Naive B cell (primary cell): ENCODE results near the gene AIPL1. TPM values are rescaled to one million over a fixed set of nuclear protein-coding genes. Genes with fewer than 3 reads are reported as not detected.

Experiments used
- ATAC-seq, 2 donors: fragments of 150-1000 bp; cut with Tn5 transposase; 2 replicates each; pipeline ENCODE4 v1.10.0; 2021; ENCODE audit warnings: low read depth in 2 of 2, mild to moderate bottlenecking in 2 of 2, moderate library complexity in 2 of 2
- DNase-seq: peaks from one replicate; pipeline ENCODE4 v3.0.0; 2022
- H3K27ac Mint-ChIP-seq, 6 donors: one replicate each; pipeline ENCODE4 v1.8.0; 2020 to 2022; ENCODE audit warnings: mild to moderate bottlenecking in 6 of 6, mixed read lengths in 6 of 6, moderate library complexity in 5 of 6, inconsistent platforms in 2 of 6
- H3K27me3 Mint-ChIP-seq, 3 donors: one replicate each; pipeline ENCODE4 v1.8.0; 2021 to 2022; ENCODE audit warnings: mixed read lengths in 3 of 3, mild to moderate bottlenecking in 1 of 3
- H3K36me3 Mint-ChIP-seq, 2 donors: one replicate each; pipeline ENCODE4 v1.8.0; 2020 to 2022; ENCODE audit warnings: mixed read lengths in 2 of 2, inconsistent platforms in 1 of 2, mild to moderate bottlenecking in 1 of 2
- H3K4me1 Mint-ChIP-seq, 3 donors: one replicate each; pipeline ENCODE4 v1.8.0; 2020 to 2022; ENCODE audit warnings: mixed read lengths in 3 of 3, inconsistent platforms in 1 of 3, mild to moderate bottlenecking in 1 of 3, moderate library complexity in 1 of 3
- H3K4me3 Mint-ChIP-seq, 8 donors: one replicate each; pipeline ENCODE4 v1.8.0; 2020 to 2022; ENCODE audit warnings: mild to moderate bottlenecking in 8 of 8, mixed read lengths in 8 of 8, moderate library complexity in 8 of 8, inconsistent platforms in 2 of 8
- H3K9me3 Mint-ChIP-seq, 7 donors: one replicate each; pipeline ENCODE4 v1.8.0; 2020 to 2022; ENCODE audit warnings: mixed read lengths in 7 of 7, mild to moderate bottlenecking in 5 of 7, inconsistent platforms in 2 of 7, moderate library complexity in 1 of 7
- polyA plus RNA-seq, 6 donors: library from polyadenylated mRNA; unstranded; fragments of 300-500 nt; fragmentation: Illumina TruSeq; gene quantifications; one replicate each; pipeline ENCODE4 v1.2.3, GENCODE V29; 2021; ENCODE audit warnings: low read depth in 6 of 6

AIPL1 gene
- polyA plus RNA-seq, 6 donors from 2014 or later: not detected

DNA sequence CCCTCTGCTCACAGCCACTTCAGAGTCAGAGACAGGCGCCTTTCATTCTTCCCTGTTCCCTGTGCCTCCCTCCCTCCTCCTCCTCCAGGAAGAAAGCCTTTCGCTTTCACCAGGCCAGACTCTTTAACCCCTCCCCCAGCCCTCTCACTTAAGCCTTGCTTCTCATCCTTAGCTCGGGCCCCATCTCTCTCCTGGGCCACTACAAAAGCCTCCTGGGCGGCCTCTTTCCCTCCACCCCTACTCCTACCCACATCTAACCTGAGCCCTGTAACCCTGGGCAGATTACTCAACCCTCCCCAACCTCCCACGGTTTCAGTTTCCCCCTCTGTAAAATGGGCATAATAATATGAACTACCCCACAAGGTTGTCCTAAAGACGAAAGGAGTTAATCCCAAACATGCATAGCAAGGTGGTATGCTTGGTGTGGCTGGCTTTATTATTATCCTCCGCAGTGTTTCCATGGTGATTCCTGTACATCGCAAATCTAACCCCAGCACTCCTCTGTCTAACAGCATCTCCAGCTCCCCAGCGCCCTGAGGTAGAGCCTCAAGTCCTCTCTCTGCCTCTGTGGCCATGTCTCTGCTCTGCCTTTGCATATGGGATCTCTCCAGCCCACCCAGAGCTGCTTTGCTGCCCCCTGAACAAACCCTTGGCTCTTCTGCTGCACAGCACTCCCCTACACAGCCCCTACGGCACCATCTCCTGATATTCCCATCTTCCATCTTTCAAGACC, 27.0 kb upstream of the AIPL1 start:
- no peak for DNase-seq
- no peak for ATAC-seq
- Mint-ChIP-seq H3K4me1 (peaks cover 3 to 4% (median 3%) of the 10 kb centered on the region in 3 donors), H3K27me3 (peaks cover 0 to 12% (median 0%) of the 10 kb centered on the region in 3 donors), H3K4me3 (no peak overlapping the region), H3K27ac (peak overlapping the region in 2 of 6 donors; percentile 65 to 70), H3K36me3 (no peaks in the 10 kb centered on the region), H3K9me3 (no peaks in the 10 kb centered on the region)

DNA sequence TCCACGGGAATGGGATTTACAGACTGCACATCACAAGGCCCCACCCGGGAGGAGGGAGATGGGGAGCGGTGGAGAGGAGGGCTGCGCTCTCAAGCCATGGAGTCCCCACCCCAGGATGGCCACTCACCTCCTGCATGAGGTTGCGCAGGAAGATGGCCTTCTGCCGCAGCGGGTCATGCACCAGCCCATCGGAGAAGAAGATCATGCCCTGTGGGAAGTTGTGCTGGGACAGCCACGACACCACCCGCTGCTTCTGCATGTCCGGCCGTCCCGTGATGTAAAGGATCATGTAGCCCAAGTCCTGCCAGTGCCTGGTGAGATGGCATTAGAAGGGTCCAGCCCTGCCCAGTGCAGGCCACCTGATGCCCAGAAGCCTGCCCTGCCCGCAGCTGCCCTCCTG, 26.3 kb upstream of the AIPL1 start:
- H3K27me3 Mint-ChIP-seq: peaks cover 0 to 9% (median 0%) of the 10 kb centered on the region in 3 donors
- no peak overlapping the region for H3K4me3 Mint-ChIP-seq
- no peaks in the 10 kb centered on the region for H3K36me3 Mint-ChIP-seq
- DNase-seq (no peak), ATAC-seq (no peak)
- no peak overlapping the region for H3K27ac Mint-ChIP-seq
- H3K4me1 Mint-ChIP-seq: peaks cover 6 to 11% (median 10%) of the 10 kb centered on the region in 3 donors
- no peaks in the 10 kb centered on the region for H3K9me3 Mint-ChIP-seq

DNA sequence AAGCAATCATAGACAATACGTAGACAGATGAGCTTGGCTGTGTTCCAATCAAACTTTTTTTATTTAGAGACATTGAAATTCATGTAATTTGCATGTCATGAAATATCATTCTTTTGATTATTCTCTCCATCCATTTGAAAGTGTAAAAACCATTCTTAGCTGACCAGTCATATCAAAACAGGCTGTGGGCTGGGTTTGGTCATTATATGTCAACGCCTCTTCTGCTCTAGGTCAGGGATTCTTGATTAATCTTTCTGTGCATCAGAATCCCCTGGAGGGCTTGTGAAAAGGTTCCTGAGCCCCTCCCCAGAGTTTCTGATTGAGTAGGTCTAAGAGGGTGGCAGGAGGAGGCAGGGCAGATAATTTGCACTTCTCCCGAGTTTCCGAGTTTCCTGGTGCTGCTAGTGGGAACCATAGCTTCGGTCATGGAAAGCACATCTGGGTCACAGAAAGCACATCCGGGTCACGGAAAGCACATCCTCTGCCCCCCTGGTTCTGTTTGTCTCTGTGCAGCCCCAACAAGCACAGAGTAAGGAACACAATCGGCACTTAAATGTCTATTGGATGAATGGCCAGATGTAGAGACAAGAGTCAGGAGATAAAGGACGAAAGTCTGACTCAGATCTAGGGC, 25.7 kb upstream of the AIPL1 start:
- no peak overlapping the region for H3K27ac Mint-ChIP-seq
- peaks cover 8 to 12% (median 11%) of the 10 kb centered on the region in 3 donors for H3K4me1 Mint-ChIP-seq
- H3K9me3 Mint-ChIP-seq: no peaks in the 10 kb centered on the region
- ATAC-seq: no peak
- no peak for DNase-seq
- H3K36me3 Mint-ChIP-seq: no peaks in the 10 kb centered on the region
- H3K4me3 Mint-ChIP-seq: no peak overlapping the region
- peaks cover 0 to 3% (median 0%) of the 10 kb centered on the region in 3 donors for H3K27me3 Mint-ChIP-seq

DNA sequence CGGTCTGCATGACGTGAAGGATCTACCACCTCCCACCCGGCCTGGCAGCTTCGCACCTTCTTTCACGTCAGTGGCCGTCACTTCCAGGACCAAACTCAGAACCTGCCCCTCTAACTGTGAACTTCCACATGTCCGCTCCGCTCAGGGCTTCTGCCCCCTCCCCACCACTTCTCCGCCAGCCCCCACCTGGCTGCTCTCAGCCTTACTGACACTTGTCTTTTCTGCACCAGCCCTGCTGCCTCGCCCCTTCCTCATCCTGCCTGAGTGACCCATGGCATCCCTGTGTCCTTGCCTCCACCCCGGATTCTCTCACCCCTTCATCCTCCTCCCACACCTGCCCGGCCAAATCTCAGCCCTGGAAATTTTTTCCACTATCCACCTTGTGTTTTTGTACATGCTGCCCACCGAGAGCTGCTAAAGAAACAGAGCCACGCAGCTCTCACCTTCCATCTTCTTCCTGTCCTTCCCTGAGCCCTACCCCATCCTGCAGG, 23.6 kb upstream of the AIPL1 start:
- Mint-ChIP-seq H3K27ac (no peak overlapping the region), H3K9me3 (no peaks in the 10 kb centered on the region), H3K36me3 (no peaks in the 10 kb centered on the region), H3K4me1 (peaks cover 17 to 23% (median 18%) of the 10 kb centered on the region in 3 donors), H3K4me3 (no peak overlapping the region), H3K27me3 (no peaks in the 10 kb centered on the region)
- ATAC-seq: no peak
- no peak for DNase-seq

DNA sequence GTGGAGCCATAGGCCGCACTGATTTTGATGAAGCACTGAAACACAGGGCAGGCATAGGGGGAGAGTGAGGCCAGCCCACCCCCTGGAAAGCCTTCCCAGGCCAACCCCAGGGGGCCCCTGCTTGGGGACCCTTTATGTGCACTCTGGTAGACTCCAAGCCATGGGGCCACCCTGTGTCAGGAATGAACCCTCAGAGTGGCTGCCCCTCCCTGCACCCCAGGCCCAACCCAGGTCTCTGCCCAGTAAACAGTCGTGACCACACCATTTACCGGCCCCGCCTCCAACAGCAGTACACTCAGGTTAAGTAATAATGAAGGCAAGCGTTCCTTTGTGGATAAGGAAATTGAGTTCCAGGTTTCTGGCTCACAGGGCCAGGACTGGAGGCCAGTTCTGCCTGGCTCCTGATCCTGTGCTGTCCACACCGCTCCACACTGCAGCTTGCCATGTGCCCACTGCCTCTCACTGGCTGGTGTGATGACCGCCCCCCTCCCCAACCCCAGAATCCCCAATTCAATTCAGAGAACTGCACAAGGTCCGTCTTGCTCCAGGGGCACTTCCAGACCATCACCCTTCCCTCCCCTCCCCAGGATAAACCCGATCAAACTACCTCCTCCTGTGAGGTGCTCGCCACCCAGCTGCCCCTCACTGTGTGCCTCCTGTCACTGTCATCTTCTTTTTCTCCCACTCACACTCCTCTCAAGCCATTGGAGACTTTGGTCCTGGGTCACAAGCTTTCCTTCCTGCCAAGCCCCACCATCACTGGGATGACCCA, 23.0 kb upstream of the AIPL1 start:
- ATAC-seq (no peak), DNase-seq (no peak)
- H3K9me3 Mint-ChIP-seq: no peaks in the 10 kb centered on the region
- H3K27me3 Mint-ChIP-seq: no peaks in the 10 kb centered on the region
- peaks cover 24 to 30% (median 24%) of the 10 kb centered on the region in 3 donors for H3K4me1 Mint-ChIP-seq
- peak overlapping the region in 1 of 8 donors; percentile 9 for H3K4me3 Mint-ChIP-seq
- H3K36me3 Mint-ChIP-seq: no peaks in the 10 kb centered on the region
- H3K27ac Mint-ChIP-seq: peak overlapping the region in 1 of 6 donors; percentile 80

DNA sequence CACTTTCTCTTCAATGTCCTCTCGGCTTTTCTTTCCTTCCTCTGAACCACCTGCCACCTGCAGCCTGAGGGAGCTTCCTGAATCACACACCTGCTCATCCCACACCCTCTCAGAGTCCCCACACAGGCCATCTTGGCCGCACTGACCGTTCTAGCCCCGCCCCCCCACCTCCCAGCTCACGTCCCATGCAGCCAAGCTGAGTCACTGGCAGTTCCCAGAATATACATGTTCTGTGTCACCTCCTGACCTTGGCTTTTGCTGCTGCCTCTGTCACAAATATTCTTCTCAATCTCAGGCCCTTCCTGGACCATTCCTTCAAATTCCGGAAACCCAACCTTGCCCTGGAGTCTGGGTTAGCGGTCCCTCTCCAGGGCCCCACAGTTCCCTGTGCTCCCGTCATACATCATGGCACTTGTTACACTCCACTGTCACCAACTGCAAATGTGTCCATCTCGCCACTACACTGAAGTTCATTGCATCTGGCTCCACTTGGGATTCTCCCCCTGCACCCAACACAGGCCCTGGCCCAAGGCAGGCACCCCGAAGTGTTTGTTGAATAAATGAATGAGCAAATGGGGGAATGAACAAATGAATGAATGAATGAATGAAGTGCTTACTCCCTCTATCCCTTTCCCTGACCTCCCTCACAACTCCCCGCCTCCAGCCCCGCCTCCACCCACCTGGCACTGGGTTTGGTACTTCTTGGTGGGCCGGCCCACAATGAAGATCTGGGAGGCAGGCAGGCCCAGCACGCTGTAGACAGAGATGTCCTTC, 22.2 kb upstream of the AIPL1 start:
- no peak for ATAC-seq
- H3K9me3 Mint-ChIP-seq: no peaks in the 10 kb centered on the region
- H3K4me1 Mint-ChIP-seq: peaks cover 28 to 33% (median 30%) of the 10 kb centered on the region in 3 donors
- peak overlapping the region in 3 of 6 donors; percentile 29 to 88 (median 70) for H3K27ac Mint-ChIP-seq
- no peak for DNase-seq
- no peaks in the 10 kb centered on the region for H3K27me3 Mint-ChIP-seq
- no peaks in the 10 kb centered on the region for H3K36me3 Mint-ChIP-seq
- peak overlapping the region in 4 of 8 donors; percentile 9 to 26 (median 26) for H3K4me3 Mint-ChIP-seq

DNA sequence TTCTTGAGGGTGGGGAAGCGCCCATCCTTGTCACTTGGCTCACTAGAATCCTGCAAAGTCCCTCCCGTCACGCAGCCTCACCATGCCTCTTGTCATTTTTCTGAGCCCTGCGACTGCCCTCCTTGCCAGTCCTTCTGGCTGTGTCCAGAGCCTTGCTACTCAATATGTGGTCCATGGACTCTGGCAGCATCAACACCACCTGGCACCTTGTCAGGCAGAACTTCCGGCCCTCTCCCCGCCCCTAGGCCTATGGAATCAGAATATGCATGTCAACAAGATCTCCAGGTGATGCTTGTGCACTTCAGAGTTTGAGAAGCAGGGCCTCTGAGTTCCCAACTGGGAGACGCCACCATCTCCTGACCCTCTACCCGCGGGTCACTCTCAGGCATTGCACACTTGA, 21.4 kb upstream of the AIPL1 start:
- Mint-ChIP-seq H3K36me3 (no peaks in the 10 kb centered on the region), H3K4me3 (peak overlapping the region in 7 of 8 donors; percentile 4 to 45 (median 31))

DNA sequence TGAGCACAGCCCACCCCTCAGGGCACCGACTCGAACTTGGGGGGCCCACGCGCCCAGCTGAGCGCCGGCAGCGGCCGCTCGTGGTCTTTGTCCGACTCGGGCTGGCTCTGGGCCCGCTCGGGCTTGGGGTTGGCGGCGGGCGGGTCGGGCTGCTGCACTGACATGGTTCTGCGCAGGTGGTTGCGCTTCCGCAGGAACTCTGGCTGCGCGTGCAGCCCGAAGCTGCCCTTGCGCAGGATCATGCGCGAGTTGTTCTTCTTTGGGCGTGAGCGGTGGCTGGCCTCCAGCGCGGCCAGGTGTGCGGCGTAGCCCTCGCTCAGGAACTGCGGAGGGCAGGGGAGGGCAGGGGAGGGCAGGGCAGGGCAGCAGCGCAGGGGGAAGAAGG, 20.4 kb upstream of the AIPL1 start:
- peak overlapping the region; percentile 21 to 95 (median 91) for H3K27ac Mint-ChIP-seq
- no peaks in the 10 kb centered on the region for H3K9me3 Mint-ChIP-seq
- DNase-seq (peak; percentile 73), ATAC-seq (peak; percentile 97)
- H3K4me1 Mint-ChIP-seq: peaks cover 35 to 43% (median 41%) of the 10 kb centered on the region in 3 donors
- H3K4me3 Mint-ChIP-seq: peak overlapping the region in 6 of 8 donors; percentile 51 to 71 (median 66)
- H3K36me3 Mint-ChIP-seq: no peaks in the 10 kb centered on the region
- H3K27me3 Mint-ChIP-seq: no peaks in the 10 kb centered on the region

More for the DNA sequence above, 21.4 kb upstream of the AIPL1 start:
- H3K9me3 Mint-ChIP-seq: no peaks in the 10 kb centered on the region
- peak overlapping the region in 5 of 6 donors; percentile 36 to 94 (median 73) for H3K27ac Mint-ChIP-seq
- peaks cover 31 to 37% (median 37%) of the 10 kb centered on the region in 3 donors for H3K4me1 Mint-ChIP-seq
- no peaks in the 10 kb centered on the region for H3K27me3 Mint-ChIP-seq
- no peak for ATAC-seq
- DNase-seq: no peak

DNA sequence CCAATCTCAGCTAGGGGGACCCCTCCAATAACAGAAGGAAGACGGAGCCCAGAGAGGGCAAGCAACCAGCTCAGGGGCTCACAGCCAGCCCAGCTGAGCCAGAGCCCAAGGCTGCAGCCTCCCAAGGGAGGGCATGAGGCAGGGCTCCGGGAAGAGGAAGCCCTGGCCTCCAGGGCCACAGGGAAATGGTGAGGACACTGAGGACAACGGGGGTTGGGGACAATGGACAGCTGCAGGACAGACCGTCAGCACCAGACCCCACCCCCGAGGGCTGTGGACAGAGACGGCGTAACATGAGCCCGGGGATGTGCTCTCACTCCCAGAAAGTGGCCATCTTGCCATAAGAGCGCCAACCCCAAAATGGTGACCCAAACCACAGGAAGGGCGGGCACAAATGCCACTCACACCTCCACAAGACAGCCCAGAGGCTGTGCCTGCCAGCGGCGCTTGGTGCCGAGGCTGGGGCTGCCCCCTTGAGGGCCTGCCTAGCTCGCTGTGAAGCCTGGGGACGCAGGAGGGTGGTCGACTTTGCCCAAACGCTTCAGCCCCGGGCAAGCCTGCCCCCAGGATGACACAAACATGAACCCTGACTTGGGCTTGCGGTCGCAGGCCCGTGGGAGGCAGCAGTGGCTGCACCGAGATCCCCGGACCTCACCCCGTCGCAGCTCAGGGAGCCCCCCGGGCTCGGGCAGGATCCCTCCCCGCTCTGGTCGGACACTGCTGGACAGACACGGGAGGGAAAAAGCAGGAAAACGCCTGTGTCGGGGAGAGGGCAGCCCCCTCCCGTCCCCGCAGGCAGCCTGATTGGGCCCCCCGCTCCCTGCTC, 19.8 kb upstream of the AIPL1 start:
- DNase-seq (no peak), ATAC-seq (no peak)
- Mint-ChIP-seq H3K27me3 (no peaks in the 10 kb centered on the region), H3K4me1 (peaks cover 35 to 43% (median 41%) of the 10 kb centered on the region in 3 donors), H3K36me3 (no peaks in the 10 kb centered on the region), H3K4me3 (peak overlapping the region in 6 of 8 donors; percentile 30 to 69 (median 46)), H3K27ac (peak overlapping the region in 5 of 6 donors; percentile 85 to 94 (median 93)), H3K9me3 (no peaks in the 10 kb centered on the region)

DNA sequence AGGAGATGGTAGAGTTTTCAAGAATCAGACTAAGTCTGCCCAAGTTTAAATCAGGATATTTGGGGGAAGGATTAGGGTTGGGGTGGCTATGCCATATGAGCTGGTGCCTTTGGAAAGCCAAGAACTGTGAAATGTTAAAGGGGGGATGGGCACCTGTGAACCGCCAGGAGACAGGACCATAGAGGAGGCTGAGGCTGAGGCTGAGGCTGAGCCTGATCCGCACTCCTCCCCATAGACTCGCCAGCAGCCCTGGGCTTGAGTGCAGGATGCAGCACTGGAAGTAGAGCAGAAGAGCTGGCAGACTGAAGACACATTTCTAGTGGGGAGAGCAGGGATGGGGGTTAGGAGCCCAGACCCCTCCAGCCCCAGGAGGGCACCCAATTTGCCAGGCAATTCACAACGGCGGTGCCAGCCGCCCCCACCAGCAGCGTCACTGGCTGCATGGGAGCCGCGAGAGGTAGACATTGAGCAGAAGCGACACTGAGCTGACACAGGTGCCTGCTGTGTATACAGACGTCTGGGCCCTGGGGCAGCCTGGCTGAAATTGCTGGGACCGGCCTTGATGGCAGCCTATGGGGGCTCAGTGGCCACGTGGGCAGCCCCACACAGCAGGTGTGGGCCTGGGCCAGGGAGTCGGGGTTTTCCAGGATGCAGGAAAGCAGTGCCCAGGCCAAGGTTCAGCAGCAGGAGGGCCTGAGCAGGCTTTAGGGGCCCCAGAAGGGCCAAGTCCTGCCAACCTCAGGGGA, 18.5 kb upstream of the AIPL1 start:
- H3K27me3 Mint-ChIP-seq: no peaks in the 10 kb centered on the region
- H3K9me3 Mint-ChIP-seq: no peaks in the 10 kb centered on the region
- no peaks in the 10 kb centered on the region for H3K36me3 Mint-ChIP-seq
- H3K4me1 Mint-ChIP-seq: peaks cover 35 to 43% (median 41%) of the 10 kb centered on the region in 3 donors
- DNase-seq: no peak
- H3K4me3 Mint-ChIP-seq: peak overlapping the region in 6 of 8 donors; percentile 11 to 58 (median 41)
- H3K27ac Mint-ChIP-seq: peak overlapping the region; percentile 60 to 94 (median 88)
- no peak for ATAC-seq

DNA sequence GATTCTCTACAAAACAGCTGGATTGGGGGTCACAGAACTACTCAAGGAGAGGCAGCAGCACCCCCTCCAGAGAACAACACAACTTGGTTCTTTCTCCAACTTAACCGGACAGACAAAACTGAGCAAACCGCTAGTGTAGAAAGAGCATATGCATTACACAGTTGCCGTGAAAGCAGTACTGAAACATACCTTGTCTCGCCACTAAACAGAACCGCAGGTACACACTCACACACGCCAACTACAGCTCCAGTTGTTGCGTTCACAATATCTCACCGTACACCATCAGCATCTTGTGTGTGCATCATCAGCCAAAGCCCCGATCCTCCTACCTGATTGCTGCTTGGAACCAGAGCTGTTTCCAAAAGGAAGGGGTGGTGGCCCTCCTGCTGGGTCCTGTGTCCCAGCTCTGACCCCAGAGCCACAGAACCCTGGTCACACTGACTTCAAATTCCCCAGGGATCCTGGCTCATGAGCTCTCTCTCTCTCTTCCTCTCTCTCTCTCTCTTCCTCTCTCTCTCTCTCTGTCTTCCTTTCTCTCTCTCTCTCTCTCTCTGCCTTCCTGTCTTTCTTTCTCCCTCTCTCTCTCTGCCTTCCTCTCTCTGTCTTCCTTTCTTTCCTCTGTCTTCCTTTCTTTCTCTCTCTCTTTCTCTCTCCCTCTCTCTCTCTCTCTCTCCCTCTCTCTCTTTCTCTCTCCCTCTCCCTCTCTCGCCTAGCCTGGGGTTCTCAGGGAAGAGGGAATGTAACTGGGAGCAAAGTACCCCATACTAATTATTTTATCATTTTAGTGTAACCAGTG, 17.7 kb upstream of the AIPL1 start:
- no peaks in the 10 kb centered on the region for H3K9me3 Mint-ChIP-seq
- H3K4me3 Mint-ChIP-seq: peak overlapping the region in 2 of 8 donors; percentile 55 to 58
- H3K27me3 Mint-ChIP-seq: no peaks in the 10 kb centered on the region
- H3K4me1 Mint-ChIP-seq: peaks cover 35 to 43% (median 41%) of the 10 kb centered on the region in 3 donors
- DNase-seq (no peak), ATAC-seq (no peak)
- no peaks in the 10 kb centered on the region for H3K36me3 Mint-ChIP-seq
- H3K27ac Mint-ChIP-seq: peak overlapping the region in 5 of 6 donors; percentile 56 to 94 (median 85)
